ENCODE data around the gene LTB4R2. TPM values are rescaled to one million over a fixed set of nuclear protein-coding genes. Genes with fewer than 3 reads are reported as not detected.

Gene LTB4R2
- total RNA-seq, 2 experiments from 2014 or later = 15.7 to 37.6 TPM

DNA sequence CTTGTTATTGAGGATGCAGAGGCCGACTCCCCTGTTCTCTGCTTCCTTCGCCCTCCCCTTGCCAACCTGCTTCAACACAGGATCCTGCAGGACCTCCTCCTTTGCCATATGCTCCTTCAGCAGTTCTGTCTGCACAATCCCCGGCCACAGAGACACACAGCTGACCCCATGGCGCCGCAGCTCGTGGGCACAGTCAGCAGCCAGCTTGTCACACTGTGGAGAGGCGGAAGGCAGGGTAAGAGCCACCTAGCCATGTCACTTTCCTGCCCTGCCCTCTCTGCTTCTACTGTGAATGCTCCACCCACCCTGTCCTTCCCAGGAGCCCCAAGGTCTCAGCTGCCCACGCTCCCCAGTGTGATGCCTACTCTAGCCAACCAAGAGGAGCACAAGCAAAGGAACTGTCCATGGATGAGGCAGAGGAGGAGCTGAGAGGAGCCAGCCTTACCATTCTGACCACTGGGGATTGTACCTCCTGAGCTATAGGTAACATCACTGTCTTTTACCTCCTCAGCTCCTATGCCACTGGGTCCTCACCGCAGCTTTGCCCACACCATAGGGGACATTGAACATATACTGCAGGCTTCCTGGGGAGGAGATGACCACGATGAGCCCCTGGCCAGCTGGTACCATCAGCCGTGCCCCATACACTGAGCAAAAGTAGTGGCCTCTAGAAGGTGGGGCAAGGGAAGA, 17.7 kb upstream of the LTB4R2 start:
- no peaks in the 10 kb centered on the region for H3K9me3 ChIP-seq (ENCODE audit: low read length)
- ChIA-PET POLR2A (interaction anchor here (1.2 kb wide), 1 partner anchor 50 kb away, joined by 7 read pairs; the partner anchor contains the start of gene TINF2), CTCF (ENCODE audit: unreplicated experiment) (interaction anchor here (1.1 to 1.2 kb wide), 2 partner anchors 13 to 60 kb away, joined by 3 to 5 read pairs; partner anchors contain the start of gene GMPR2)
- intact Hi-C loops (cut with micrococcal nuclease; ENCODE audit: unreplicated experiment) = no loop called here
- no peaks in the 10 kb centered on the region for H4K20me1 ChIP-seq (ENCODE audit: insufficient read depth, low read length)
- H3K79me2 ChIP-seq (ENCODE audit: insufficient read depth, low read depth, low read length) = no peaks in the 10 kb centered on the region
- H3K9me2 ChIP-seq (ENCODE audit: insufficient read depth, low read length) = no peaks in the 10 kb centered on the region
- no peak overlapping the region for H3K4me2 ChIP-seq (ENCODE audit: low read length)
- no peak for DNase-seq (ENCODE audit: low spot score)
- no peak overlapping the region for H3K27ac ChIP-seq (ENCODE audit: low read depth, low read length, poor library complexity, severe bottlenecking)
- peaks cover 4% of the 10 kb centered on the region for H3K4me1 ChIP-seq (ENCODE audit: insufficient read depth, low read length, poor library complexity, severe bottlenecking)
- peaks cover 34% of the 10 kb centered on the region for H3K36me3 ChIP-seq (ENCODE audit: insufficient read depth, low read length)
- BruUV-seq (replicated peaks) = no TSS peak
- no peak overlapping the region for H3K4me3 ChIP-seq (ENCODE audit: low read depth, low read length, poor library complexity, severe bottlenecking)
- no peak overlapping the region for H2AFZ ChIP-seq (ENCODE audit: low read length)
- no peak for TF ChIP-seq EZH2phosphoT487 (IDR thresholded peaks at IDR 0.05; ENCODE audit: borderline replicate concordance, low read depth, low read length)
- TF ChIP-seq, protein P1, sequence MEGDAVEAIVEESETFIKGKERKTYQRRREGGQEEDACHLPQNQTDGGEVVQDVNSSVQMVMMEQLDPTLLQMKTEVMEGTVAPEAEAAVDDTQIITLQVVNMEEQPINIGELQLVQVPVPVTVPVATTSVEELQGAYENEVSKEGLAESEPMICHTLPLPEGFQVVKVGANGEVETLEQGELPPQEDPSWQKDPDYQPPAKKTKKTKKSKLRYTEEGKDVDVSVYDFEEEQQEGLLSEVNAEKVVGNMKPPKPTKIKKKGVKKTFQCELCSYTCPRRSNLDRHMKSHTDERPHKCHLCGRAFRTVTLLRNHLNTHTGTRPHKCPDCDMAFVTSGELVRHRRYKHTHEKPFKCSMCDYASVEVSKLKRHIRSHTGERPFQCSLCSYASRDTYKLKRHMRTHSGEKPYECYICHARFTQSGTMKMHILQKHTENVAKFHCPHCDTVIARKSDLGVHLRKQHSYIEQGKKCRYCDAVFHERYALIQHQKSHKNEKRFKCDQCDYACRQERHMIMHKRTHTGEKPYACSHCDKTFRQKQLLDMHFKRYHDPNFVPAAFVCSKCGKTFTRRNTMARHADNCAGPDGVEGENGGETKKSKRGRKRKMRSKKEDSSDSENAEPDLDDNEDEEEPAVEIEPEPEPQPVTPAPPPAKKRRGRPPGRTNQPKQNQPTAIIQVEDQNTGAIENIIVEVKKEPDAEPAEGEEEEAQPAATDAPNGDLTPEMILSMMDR (conservative IDR thresholded peaks at IDR 0.05; ENCODE audit: low read length) = no peak

DNA sequence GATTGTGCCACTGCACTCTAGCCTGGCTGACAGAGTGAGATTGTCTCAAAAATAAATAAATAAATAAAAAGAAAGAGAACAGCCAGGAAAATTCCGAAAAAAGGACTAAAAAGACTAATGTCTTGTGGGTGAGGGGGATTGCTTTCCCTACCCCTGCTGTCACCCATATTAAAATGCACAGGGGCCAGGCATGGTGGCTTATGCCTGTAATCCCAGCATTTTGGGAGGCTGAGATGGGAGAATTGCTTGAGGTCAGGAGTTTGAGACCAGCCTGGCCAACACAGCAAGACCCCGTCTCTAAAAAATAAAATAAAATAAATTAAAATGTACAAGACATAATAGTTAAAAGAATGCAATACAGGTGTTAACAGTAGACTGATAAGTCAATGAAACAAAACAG, 16.4 kb upstream of the LTB4R2 start:
- CTCF ChIA-PET (ENCODE audit: unreplicated experiment) = interaction anchor here (1.1 kb wide), 1 partner anchor 61 kb away, joined by 3 read pairs; the partner anchor contains the start of gene GMPR2
- Histone ChIP-seq H4K20me1 (ENCODE audit: insufficient read depth, low read length) (no peaks in the 10 kb centered on the region), H3K4me2 (ENCODE audit: low read length) (no peak overlapping the region), H3K79me2 (ENCODE audit: insufficient read depth, low read depth, low read length) (no peaks in the 10 kb centered on the region), H3K9me3 (ENCODE audit: low read length) (no peaks in the 10 kb centered on the region), H3K4me3 (ENCODE audit: low read depth, low read length, poor library complexity, severe bottlenecking) (no peak overlapping the region), H3K36me3 (ENCODE audit: insufficient read depth, low read length) (peaks cover 34% of the 10 kb centered on the region), H3K9me2 (ENCODE audit: insufficient read depth, low read length) (no peaks in the 10 kb centered on the region), H3K27ac (ENCODE audit: low read depth, low read length, poor library complexity, severe bottlenecking) (no peak overlapping the region), H3K4me1 (ENCODE audit: insufficient read depth, low read length, poor library complexity, severe bottlenecking) (peaks cover 10% of the 10 kb centered on the region), H2AFZ (ENCODE audit: low read length) (no peak overlapping the region)
- DNase-seq (ENCODE audit: low spot score) = no peak
- intact Hi-C loops (cut with micrococcal nuclease; ENCODE audit: unreplicated experiment) = no loop called here
- BruUV-seq (replicated peaks) = no TSS peak
- TF ChIP-seq, protein P1 (conservative IDR thresholded peaks at IDR 0.05; ENCODE audit: low read length) = no peak
- no peak for TF ChIP-seq EZH2phosphoT487 (IDR thresholded peaks at IDR 0.05; ENCODE audit: borderline replicate concordance, low read depth, low read length)
- POLR2A ChIA-PET = interaction anchor here (1.2 kb wide), 1 partner anchor 51 kb away, joined by 7 read pairs; the partner anchor contains the start of gene TINF2

Measured in OCI-LY7 (cell line).